Brain microvascular endothelial cell (primary cell): ENCODE data around the gene OPRPN.

ENCODE experiments used
- DNase-seq: peaks from one replicate; pipeline ENCODE4 v3.0.0-alpha.2; 2020
- H3K27ac ChIP-seq: fragments of 250-450 bp; sonication (Bioruptor Pico); 2 replicates; pipeline ENCODE4 v1.5.1; 2020; ENCODE audit warnings: mild to moderate bottlenecking, moderate library complexity
- H3K27me3 ChIP-seq: fragments of 250-450 bp; sonication (Bioruptor Pico); replicated peaks from 2 replicates; pipeline ENCODE4 v1.5.1; 2020; ENCODE audit warnings: mild to moderate bottlenecking
- H3K36me3 ChIP-seq: fragments of 250-450 bp; sonication (Bioruptor Pico); replicated peaks from 2 replicates; pipeline ENCODE4 v1.5.1; 2020; ENCODE audit warnings: mild to moderate bottlenecking
- H3K4me3 ChIP-seq: 2 replicates; pipeline ENCODE4 v1.5.1; 2011; ENCODE audit warnings: low read depth, mild to moderate bottlenecking, control low read depth, low read length, moderate library complexity
- CTCF ChIP-seq: IDR thresholded peaks from 2 replicates; pipeline ENCODE4 v1.5.1; 2011; ENCODE audit warnings: low read depth, mild to moderate bottlenecking, moderate library complexity, low read length, control low read depth, inconsistent platforms; ENCODE audit errors: missing control alignments
- in situ Hi-C: cut with HindIII; loops from 2 replicates; pipeline ENCODE4 v1.10.0; 2017; ENCODE audit warnings: low sequenced_read_pairs, low pct_ligation_motif_present

OPRPN gene

GRCh38 chr4:70442474-70442873 lies 44.7 kb downstream of the OPRPN start:
- in situ Hi-C loops: no loop called here

GRCh38 chr4:70443329-70443728 lies 45.6 kb downstream of the OPRPN start:
- H3K36me3 ChIP-seq: no peaks in the 10 kb centered on the region
- no peaks in the 10 kb centered on the region for H3K27me3 ChIP-seq
- TF ChIP-seq CTCF: no peak
- no peak overlapping the region for H3K27ac ChIP-seq
- DNase-seq: no peak
- in situ Hi-C loops: no loop called here
- no peak overlapping the region for H3K4me3 ChIP-seq

More at GRCh38 chr4:70442474-70442873, 44.7 kb downstream of the OPRPN start:
- no peaks in the 10 kb centered on the region for H3K27me3 ChIP-seq
- no peak overlapping the region for H3K27ac ChIP-seq
- H3K36me3 ChIP-seq: no peaks in the 10 kb centered on the region
- no peak overlapping the region for H3K4me3 ChIP-seq
- DNase-seq: no peak
- no peak for TF ChIP-seq CTCF

- Histone ChIP-seq H3K27ac (no peak overlapping the region), H3K27me3 (no peaks in the 10 kb centered on the region), H3K36me3 (no peaks in the 10 kb centered on the region), H3K4me3 (no peak overlapping the region)
- DNase-seq: no peak
- in situ Hi-C loops: no loop called here
- no peak for TF ChIP-seq CTCF
These were observed 51.5 kb downstream of the OPRPN start for GRCh38 chr4:70449220-70449619.

- Histone ChIP-seq H3K4me3 (no peak overlapping the region), H3K36me3 (no peaks in the 10 kb centered on the region), H3K27ac (no peak overlapping the region), H3K27me3 (no peaks in the 10 kb centered on the region)
- no peak for DNase-seq
- in situ Hi-C loops: no loop called here
- no peak for TF ChIP-seq CTCF
These were observed 55.2 kb downstream of the OPRPN start for GRCh38 chr4:70452946-70453345.
